ENCODE data around the gene DLST. TPM values are rescaled to one million over a fixed set of nuclear protein-coding genes. Genes with fewer than 3 reads are reported as not detected.

DLST gene
- polyA plus RNA-seq, 10 donors: 58.5 to 80.6 (median 68.6) TPM

DNA sequence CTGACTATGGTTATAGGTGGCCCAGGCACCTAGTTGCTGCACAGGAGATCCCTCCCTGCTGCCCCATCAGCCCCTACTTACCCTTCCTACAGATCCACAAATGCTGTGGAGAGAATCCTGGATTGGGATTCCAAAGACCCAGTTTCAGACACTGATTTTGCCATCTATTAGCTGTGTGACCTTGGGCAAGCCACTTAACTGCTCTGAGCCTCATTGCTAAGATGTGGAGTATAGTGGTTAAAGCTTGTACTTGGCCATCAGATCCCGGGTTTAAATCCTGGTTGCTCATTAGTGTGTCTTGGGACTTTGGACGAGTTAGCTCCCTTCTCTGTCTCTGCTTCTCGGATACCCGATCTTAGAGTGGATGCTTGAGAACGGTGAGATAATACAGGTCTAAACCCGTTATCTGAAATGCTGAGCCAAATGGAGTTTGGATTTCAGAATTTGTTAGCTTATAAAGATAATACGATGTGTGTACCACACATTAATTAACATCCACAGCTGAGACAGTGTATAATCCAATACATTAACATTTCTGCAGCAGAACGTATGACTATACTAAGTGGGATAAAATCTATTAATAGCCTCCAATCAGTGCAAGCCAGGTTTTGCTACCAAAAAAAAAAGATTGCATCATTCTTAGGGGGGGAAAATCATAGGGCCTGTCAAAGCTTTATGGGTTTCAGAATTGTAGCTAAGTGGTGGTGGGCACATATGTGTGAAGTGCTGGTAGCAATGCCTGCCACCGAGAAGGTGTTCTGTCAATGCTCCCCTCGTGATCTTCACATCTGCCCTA lies 21.8 kb upstream of the DLST start:
- no peak for DNase-seq

DNA sequence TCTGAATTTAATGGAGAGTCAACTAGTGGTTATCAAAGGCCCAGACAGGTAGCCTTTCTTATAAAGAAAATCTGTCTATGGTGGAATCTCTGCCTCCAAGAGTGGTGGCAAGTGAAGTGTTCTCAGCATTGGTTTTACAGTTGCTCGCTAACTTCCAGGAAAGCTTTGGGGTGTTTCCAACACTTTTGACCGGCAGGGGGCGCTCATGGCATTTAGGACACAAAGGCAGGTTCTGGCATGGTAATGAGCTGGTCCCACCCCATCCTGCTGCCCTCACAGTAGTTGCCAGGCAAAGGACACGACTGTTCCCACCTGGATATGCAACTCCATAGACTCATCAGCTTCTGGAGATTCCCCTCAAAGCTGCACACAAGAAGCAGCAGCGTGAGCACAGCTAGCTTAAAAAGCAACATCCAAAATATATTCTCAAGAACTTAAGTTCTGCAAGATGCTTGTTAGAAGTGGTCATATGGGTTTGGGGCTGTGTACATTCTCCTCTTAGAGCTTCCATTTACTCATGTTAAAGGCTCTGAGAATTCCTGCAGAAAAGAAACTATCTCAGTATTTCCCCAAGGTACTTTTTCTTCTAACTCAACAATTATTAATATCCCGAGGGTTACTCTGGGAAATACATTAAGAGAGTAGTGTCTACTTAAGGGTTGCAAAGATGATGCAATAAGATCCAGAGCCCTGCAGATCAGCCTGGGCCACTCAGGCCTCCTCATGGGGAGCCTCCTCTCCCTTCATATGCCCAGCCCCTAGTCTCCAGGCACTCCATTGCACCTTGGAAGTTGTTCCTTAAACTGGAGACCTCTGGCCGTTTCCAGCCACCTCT lies 20.6 kb upstream of the DLST start:
- DNase-seq: peak; percentile 80 to 90 (median 87)

DNA sequence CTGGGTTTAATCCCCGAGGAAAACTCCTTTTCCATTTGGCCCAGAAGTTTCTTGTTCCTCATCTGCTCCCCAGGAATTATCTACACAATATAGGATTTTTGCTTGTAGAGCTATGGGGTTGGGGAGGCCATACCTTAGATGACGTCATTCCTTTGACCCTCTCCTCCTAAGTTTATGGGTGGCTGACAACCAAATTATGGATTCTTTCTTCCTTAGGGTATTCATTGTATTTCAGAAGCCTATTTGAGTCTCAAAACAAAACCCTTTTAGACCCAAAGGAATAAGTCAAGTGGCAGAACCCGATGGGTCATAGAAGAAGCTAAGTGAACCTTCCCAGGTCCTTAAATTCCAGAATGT lies 20.0 kb upstream of the DLST start:
- DNase-seq: no peak

DNA sequence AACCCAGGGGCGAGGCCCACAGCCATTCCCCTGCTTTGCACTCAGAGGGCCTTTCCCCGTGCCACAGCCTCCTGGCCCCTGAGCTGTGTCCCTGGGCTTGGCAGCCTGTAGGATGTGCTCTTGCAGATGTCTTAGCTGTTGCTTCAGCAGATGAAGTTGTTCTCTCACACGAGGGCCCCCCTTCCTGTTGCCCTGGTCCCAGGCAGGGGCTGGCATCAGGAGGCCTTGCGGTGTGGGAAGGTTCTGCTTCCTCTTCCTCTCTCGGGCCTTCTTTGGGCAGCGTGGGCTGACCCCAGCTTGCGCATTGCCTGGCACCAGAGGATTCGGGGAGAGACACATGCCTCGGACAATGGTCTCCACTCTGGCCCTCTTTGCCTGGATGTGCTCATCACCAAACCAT lies 18.4 kb upstream of the DLST start:
- no peak for DNase-seq

DNA sequence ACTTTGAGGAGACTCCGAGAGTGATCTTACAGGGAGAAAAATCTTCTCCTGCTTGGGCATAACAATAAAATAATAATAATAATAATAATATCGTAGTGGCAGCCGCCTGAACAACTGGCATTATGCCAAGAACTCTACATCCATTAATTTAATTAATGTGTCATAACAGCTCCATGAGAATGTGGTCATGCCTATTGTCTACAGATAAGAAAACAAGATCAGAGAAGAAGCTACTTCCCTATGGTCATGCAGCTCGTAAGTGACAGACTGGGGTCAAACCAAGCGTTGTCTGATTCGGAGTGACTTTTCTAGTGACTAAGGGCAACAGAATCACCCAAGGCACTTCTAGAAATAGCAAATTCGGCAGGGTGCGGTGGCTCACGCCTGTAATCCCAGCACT lies 17.5 kb upstream of the DLST start:
- DNase-seq: no peak

DNA sequence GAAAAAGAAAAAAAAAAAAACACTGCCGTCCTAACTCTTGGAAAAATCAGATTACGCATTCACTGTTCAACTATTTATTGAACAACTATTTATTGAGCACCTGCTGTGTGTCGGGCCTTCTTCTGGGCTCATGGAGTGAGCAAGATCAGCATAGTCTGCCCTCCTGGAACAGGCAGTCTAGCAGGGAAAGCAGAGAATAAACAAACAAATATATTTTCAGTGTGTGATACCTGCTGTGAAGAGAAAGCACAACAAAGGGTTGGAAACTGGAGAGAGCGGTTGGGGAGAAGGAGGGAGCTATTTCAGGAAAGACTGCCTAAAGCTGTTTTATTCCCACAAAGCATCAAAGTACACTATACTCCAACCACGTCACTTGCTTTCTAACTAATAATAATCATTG lies 16.6 kb upstream of the DLST start:
- DNase-seq: no peak

DNA sequence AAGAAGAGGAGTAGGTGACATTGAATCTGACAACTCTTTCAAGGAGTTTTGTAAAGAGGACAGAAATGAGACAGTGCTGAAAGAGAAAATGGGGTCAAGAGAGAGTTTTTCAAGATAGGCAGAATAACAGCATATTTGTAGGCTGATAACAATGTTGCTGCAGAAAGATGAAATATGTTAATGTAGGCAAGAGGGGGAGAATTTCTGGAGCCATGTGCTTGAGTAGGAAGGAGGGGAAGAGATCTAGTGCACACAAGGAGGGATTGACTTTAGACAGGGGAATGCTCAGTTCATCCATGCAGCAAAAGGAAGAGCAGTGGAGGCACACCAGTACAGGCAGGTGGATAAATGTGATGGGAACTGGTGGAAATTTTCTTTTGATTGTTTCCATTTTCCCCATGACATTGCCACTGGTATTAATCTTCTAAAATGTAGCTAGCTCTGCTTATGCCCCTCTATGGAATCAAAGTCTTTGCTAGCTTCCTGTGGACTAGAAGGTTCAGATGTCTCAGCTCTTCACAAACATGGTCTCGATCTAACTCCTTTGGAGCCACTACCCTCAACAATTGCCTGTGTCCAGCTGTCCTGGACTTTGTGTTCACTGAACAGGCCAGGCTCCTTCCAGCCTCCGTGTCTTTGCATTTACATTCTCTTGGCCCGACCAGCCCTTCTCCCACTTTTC lies 14.9 kb upstream of the DLST start:
- DNase-seq: no peak

DNA sequence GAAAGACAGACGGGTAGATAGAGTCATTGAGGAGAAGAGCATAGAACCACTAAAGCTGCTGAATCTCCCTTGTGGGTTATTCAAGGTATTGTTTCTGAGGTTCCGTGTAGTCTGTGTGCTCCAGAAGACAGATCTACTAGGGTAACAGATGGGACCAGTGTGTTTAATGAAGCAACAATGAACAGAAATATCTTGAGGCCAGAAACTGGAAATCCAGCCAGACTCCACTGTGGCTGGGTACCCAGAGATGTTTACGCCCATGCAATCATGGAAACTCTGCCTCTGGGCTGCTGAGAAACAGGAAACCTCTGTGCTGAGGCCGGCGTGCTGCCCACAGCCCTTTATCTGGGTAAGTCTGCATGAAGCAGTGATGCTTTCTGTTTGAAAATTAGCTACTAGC lies 14.0 kb upstream of the DLST start:
- DNase-seq: no peak

DNA sequence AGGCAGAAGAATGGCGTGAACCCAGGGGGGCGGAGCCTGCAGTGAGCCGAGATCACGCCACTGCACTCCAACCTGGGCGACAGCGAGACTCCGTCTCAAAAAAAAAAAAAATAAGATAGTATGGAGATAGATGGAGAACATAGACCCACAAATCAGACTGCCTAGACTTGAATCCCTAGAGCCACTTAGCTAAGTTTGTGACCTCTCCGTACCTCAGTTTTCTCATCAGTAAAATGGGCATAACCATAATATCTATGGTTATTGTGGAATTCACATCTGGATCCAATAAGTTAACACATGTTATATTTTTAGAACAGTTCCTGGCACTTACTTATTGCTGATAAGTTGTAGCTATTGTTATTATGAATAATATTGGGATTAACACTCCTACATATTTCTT lies 13.0 kb upstream of the DLST start:
- DNase-seq: no peak

DNA sequence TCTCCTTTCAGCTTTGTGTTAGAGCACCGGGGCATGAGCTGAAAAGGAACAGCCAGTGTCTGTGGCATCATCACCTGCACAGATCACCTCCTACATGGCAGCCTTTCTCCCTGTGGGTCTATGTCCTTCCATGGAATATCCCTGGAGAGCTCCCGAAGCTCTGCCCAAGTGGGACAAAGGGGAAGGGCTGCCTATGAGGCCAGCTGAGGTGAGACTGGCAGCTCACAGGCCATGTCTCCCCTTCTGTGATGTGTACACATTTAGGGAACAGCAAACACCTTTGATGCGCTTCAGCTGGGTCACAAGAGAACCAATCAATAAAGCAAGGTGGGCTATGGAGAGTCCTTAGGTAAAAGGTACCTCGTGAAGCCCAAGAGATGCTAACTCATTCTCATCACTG lies 9.9 kb upstream of the DLST start:
- DNase-seq: no peak

DNA sequence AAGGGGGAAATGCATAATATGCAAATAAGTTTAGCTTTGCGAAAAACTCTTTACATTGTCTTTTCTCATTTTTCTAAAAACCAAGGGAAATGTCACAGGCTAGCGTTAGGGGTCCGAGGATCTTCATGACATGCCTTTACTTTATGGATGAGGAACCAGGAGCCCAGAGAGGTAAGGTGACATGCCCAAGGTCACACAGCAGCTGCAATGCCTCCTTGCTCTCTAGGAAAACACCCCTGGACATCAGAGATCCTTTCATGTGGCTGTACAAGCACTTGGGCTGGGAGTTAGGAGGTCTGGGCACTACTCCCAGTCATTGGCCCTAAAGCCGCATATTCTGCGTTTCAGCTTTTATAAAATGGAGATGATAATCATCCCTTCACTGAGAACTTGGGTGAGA lies 6.5 kb upstream of the DLST start:
- DNase-seq: no peak

DNA sequence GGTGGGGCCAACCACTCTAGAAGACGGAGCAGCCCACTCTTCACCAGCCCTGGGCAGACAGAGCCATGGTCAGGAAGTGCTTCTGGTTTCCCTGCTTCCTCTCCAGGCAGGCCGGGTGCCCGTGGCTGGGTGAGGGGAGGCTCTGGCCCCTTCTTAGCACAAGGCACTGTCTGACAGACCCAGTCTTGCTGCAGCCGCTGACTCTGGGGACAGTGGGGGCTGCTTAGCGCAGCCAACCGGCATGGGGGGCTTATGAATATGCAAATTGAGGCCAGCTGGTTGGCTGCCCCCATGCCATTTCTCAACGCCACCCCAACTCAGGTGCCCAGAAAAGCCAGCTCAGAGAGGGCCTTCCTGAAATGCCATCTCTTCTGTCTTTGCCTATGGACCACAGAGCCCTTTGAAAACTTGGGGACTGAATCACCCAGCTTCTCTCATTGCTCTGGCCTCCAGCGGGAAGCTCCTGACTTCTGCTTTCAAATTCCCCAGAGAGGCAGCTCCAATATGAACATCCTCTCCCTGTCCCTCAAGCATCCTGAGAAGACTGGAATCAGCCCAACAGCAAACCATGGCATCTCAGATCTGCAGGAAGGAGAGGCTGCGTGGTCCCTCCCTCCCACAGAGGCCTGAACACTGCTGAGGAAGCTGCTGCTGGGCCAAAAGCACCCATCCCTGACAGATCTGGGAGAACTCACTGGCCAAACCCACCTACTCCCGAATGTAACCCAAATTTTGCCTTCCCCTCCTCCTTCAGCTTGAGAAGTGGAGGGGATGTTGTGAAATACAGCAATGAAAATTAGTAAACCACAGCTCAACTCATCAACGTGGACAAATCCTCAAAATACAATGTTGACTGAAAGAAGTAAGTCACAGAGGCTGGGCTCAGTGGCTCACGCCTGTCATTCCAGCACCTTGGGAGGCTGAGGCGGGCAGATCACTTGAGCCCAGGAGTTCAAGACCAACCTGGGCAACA lies 5.5 kb upstream of the DLST start, which contains the start of gene PROX2:
Gene PROX2, minus strand, starts transcription at position 205 of the 973 bp plus-strand sequence. CDS start 12,311 bp downstream, outside the sequence.
- DNase-seq: no peak

DNA sequence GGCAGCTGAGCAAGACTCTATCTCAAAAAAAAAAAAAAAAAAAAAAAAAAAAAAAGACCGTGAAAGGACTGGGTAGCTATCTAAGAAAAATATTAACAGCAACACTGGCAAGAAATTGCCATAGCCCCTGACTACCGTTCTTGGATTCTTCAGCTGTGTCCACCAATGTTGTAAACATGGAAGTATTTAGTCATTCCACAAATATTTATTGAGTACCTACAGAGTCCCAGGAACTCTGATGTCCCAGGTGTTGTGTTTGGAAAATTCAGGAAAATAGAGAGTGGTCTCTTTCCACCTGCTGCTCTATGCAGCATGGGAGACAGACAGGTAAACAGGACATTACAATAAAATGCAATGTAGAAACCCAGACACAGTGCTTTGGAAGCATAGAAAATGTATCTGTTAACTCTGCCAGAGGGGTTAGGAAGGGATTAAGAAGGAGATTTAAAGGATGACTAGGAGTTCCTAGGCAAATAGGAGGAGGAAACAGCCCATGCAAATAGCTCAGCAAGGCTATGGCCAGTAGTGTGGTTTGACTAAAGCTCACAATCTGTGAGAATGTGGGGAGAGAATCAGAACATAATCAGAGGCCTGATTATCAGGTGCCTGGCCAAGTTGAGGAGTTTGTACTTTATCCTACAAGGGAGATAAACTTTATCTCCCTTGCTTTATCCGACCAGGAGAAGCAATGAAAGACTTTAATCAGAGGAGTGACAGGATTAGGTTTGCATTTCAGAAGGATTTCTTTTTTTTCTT lies 2.1 kb upstream of the DLST start:
- DNase-seq: no peak

DNA sequence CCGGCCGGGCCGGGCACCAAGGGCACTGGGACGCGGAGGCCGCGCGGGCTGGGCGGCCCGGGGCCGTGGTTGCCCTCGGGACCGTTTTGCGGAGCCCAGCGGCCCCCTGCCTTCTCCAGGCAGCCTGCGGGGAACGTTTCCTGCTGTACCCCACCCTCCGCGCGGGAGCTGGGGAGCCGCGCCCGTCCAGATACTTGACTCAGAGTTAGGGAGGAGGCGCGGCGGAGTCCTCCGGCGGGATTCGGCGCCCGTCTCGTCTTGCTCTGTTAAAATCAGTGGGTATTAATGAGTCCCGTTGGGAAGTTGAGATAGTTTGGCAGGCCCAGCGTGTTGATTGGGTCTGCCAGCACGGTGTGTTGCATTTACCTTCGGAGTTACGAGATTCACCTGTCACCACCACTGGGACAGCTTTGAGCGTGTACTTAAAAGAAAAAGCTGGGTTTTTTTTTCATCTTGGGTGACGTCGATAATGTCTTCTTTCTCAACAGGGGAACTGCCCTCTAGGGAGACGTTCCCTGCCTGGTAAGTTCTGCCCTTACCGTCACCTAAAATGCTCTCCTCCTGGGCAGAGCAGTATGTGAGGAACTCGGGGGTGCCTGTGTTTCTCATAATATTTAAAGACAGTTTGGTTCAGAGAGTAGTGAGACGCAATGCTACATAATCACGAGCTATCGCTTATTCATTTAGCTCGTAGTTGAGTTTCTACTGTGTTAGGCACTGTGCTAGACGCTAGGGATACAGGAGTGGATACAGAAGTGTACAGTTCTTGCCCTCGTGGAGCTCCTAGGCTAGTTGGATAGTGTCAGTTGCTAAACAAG lies 596 bp downstream of the DLST start:
- DNase-seq: no peak

DNA sequence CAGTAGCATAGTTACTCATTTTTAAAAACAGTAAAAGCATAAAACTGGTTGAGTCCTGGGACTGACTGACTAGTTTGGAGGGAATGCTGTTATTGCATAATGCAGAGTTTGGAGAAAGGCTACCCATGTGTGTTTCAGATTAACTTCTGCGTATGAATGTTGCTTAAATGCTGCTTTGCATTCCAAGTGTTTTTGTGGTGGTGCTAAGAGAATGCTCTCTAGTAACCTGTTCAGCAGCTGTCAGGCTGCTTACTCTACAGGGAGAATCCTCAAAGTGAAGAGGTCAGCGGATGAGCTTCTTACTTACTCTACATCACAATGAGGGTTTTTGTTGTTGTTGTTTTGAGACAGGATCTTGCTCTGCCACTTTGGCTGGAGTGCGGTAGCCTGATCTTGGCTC lies 4.3 kb downstream of the DLST start:
- peak in 1 of 3 donors; percentile 87 for DNase-seq

DNA sequence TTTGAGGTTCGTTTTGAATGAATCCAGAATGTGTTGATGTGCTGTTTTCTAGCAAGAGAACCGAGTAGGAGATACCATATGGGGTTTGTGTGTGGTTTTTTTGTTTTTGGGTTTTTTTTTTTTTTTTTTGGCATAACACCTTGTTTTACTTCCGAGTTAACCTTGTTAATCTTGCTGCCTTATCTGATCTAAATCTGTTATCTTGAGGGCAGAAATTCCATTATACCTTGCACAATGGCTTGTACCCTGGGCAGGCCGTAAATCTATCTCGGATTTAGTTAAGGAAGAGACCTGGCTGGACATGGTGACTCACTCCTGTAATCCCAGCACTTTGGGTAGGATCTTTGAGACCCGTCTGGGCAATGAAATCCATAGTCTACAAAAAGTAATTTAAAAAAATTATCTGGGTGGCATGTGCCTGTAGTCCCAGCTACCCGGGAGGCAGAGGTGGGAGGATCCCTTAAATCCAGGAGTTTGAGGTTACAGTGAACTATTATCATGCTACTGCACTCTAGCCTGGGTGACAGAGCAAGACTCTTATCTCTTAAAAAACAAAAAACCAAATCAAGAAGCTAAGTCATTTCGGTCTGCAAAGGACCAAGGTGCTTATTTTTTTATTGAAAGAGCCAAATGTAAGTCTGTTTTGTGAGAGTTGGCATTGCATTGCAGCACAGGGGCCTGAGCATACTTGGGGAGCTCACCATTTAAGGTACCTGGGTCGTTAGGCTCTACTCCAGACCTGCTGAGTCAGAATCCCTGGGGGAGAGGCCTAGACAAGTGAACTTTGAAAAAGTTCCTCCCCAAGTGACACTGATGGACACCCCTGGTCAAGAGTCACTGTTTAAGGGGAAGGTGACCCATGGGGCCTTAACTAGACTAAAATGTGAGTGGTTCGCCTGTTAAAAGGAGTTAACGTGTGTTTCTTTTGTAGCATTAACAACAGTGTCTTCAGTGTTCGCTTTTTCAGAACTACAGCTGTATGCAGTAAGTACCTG lies 6.7 kb downstream of the DLST start:
- DNase-seq: no peak

DNA sequence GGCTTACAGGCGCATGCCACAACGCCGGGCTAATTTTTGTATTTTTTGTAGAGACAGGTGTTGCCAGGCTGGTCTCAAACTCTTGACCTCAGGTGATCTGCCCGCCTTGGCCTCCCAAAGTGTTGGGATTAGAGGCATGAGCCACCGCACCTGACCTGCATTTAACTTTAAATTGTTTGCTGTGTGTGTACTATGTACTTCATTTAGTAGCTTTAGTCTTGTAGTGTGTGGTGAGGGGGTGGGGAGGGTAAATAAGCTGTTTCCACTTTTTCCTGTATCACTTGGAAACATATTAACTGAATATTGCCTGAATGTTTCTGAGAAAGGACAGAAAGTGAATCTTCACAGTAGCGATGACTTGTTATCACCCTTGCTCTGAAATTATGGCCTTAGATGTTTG lies 8.5 kb downstream of the DLST start:
- no peak for DNase-seq

DNA sequence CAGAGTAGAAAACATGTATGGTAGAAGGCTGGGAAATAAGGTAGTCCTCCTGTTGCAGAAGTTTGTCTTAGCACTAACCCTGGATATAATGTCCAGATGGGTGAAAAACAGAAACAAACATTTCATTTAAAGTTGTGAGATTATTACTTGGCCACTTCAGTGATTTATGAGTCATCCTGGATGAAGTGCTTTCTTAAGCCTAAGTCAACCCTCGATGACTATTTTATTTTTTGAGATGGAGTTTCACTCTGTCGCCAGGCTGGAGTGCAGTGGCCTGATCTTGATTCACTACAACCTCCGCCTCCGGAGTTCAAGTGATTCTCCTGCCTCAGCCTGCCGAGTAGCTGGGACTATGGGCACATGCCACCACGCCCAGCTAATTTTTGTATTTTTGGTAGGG lies 10.2 kb downstream of the DLST start:
- no peak for DNase-seq
